Sciatic nerve (tissue), 2 donors: ENCODE data around the gene DUSP5. TPM values are rescaled to one million over a fixed set of nuclear protein-coding genes. Genes with fewer than 3 reads are reported as not detected.

Experiments used
- ATAC-seq: fragments of 200-7000 bp; cut with Tn5 transposase; one replicate; pipeline ENCODE4 v1.9.1; 2020; ENCODE audit warnings: mild to moderate bottlenecking, moderate library complexity
- DNase-seq: peaks from one replicate; pipeline ENCODE4 v3.0.0-alpha.2; 2020; ENCODE audit warnings: low spot score
- intact Hi-C: fragments of 100-400 bp; cut with DNase I; formaldehyde crosslinking; loops from one replicate; pipeline ENCODE4 v1.14.2; 2022
- total RNA-seq: library from RNA; stranded (reverse); fragmentation: NEBNext Ultra II Directional; extraction: Animal tissue kit (Norgen Biotek cat#: 25700); gene quantifications from one replicate; pipeline ENCODE4 v1.2.1, GENCODE V29; 2021
- donor health status: DM: no; HTN: no; CAD: no.
- donor health status: DM: no; HTN: no; CAD: no.

DUSP5 gene
- total RNA-seq, 1 donor from 2014 or later = 53.5 TPM

DNA sequence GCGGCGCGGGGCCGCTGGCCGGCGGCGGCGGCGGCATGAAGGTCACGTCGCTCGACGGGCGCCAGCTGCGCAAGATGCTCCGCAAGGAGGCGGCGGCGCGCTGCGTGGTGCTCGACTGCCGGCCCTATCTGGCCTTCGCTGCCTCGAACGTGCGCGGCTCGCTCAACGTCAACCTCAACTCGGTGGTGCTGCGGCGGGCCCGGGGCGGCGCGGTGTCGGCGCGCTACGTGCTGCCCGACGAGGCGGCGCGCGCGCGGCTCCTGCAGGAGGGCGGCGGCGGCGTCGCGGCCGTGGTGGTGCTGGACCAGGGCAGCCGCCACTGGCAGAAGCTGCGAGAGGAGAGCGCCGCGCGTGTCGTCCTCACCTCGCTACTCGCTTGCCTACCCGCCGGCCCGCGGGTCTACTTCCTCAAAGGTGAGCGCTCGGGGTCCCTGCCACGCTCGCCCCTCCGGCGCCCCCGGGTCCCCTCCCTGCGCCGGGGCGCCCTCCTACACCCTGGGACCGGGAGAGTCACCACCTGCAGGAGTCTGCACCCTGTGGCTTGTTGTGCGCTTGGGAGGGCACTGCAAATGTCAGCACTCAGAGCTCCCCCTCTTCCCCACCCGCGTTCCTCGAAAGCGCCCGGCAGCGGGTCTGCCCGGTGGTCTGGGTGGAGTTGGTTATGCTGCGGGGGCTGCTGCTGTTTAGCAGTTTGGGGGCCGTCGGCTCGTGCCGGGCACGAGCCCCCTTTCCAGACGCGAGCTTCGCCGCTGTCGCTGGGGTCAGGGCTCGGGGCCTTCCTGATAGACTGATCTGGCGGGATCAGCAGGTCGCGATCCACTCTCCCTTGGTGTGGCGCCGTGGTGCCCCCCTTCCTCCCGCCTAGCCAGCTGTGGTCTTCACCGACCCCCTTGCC, 627 bp downstream of the DUSP5 start:
- peak; percentile 74 for DNase-seq
- intact Hi-C loops = no loop called here
- ATAC-seq = no peak

DNA sequence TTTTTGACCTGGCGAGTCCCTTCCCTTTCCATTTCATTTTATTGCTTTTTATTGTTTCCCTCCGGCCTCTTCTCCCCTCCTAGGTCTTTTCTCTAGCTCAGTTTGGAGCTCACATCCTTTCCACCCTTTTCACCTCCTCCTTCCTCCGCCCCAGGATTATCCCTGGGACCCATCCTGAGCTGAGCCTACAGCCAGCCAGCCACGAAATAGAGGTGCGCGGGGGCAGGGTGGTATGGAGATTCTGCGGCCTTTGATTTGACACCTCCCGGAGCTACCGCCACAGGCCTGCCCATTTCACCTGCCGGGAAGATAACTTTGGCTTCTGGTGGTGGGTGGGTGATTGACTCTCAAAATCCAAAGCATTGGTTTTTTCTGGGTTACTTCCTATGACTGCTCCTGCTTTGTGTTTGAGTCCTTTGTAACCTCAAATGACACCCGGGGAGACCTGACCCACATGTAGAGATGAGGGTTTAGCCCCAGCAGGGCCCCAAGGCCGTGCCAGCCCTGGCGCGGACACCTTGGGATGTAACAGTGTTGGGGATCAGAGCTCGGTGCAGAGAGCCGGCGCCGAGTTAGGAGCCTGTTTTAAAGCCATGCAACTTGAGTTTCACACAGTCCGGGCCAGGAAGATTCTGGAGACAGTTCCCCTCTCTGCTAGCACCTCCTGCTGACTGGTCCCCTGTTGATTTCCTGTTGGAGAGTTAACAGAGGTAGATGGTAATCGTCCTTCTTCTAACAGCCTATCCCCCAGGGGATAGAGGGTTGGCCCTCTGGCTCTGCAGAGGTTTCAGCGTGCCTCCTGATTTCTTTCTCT, 1.5 kb downstream of the DUSP5 start:
- DNase-seq = peak; percentile 61
- intact Hi-C loops = no loop called here
- ATAC-seq = no peak

DNA sequence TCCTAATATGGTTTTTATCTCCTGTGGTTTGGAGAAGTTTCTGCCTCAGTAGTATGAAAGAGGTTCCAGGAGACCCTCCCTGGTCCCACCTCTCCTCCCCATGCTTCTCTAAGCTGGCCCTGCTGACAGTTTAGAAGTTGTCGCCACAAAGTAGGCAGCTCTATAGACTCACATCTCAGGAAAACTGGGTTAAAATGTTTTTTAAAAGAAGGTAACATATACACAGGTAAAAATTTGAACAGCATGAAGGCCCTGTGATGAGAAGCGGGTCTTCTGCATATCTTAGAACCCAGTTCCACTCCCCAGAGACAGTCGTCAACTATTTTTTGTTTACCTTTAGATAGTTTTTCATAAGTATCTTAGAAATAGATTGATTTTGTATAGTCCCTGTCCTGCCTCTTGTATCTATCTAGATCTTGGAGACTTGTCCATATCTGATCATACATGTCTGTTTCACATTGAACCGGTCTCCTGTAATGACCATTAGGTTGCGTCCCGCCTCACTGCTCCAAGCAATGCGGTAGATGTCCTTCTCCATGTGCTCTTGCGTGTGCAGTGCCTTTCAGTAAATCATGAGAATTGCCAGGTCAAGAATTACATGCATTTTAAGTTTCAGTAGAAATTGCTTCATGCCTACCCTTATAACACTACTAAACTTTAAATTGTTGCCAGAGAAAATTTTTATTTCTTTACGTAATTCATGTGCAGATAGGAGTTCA, 2.2 kb downstream of the DUSP5 start:
- no peak for ATAC-seq
- DNase-seq = no peak
- intact Hi-C loops = no loop called here

DNA sequence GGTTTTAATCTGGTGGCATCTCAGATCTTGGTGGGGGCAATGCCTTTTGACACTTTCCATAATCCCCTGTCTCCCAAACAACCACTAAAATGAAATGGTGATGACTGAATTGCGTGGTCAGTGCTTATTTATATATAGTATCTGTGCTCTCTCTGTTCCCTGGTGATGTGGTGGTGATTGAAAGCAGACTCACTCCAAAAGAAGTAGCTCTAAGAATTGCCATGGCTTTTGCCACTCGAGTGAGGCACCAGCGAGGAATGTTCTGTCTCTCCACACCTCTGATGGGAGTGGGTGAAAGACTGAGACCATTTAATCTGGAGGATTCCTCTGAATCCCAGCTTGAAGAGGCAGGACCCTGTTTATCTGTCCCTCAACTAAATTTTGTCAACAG, 2.8 kb downstream of the DUSP5 start:
- intact Hi-C loops = no loop called here
- DNase-seq (no peak), ATAC-seq (no peak)

DNA sequence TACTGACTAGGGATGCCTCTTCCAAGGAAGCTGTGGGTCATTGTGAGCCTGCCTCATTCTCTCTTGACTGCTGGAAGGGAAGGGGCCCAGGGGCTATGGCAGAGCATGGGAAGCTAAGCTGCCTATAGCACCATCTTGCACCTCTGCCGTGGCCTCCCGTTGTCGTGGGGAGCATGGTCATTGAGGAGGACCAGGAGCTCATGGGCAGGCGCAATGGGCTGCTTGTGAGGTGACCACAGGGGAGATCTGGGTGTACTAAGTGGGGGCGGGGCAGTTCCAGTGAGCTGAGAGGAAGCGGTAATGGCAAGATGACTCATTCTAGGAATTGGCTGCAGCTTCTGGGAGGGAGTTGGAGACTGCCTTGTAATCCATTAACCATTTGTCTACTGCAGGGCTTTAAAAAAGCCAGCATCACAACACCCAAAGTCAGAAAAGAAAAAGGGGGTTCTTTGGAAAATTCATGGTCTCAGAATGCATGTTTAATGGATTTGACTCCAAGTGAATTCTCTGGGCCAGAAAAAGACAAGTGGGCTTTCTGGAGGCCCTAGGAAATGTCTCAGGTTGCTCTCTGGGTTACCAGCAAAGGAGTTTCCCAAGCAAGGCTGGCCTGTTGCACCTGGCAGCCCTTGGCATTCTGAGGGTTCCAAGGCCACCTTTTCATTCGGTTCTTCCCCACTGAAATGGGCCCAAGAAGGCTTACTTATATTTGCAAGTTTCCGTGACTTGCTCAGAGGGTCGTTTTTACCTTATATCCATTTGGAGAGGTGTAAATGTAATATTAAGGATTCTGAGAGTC, 3.6 kb downstream of the DUSP5 start:
- DNase-seq = peak; percentile 91
- ATAC-seq = peak; percentile 67
- intact Hi-C loops = no loop called here

- intact Hi-C loops = no loop called here
- ATAC-seq = no peak
- DNase-seq = no peak
These were observed 4.6 kb downstream of the DUSP5 start for GRCh38 chr10:110502072-110502845.

DNA sequence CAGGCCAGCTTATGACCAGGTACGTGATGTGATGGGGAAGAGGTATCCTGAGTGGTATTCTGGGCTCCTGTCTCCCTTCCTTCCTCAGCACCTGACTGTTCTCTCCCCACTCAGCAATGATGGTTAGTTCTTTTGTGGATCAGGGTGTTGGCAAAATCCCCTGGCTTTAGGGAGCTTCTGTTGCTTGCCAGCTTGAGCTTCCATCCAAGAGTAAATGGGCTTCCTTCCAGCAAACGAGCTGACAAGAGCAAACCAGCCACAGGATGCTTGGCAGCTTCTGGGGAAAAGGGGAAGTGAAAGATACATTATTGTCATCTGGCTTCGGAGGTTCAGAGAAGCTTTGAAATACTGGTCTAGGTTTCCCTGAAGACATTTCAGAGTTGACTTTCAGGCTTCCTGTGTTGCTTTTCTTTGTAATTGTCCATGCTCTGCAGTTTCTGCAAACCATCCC, 5.2 kb downstream of the DUSP5 start:
- DNase-seq (no peak), ATAC-seq (peak; percentile 33)
- intact Hi-C loops = no loop called here

DNA sequence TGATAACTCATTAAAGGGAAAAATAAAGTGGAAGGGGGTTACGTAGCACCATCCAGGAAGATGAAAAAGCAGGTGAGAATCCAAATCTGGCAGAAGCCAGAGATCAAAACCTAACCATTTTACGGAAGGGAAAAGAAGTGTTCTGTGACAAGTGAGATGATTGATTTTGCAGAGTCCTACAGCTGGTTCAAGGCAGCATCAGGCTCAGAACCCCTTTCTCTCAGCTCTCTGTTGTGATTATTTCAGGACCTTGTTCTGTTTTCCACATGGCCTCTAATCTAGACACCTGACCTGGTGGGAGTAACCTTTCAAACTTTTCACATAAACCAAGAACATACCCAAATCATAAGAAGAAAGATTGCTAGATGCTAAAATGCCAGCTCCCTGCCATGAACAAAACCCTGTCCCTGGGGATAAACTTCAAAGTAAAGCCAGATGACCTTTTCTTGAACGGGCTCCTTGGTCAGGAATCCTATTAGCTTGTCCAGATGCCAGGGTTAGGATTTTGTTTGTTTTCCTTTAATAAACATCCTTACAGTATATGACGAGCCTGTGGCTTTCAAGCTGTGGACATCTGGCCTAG, 5.9 kb downstream of the DUSP5 start:
- intact Hi-C loops = no loop called here
- ATAC-seq = no peak
- DNase-seq = no peak

DNA sequence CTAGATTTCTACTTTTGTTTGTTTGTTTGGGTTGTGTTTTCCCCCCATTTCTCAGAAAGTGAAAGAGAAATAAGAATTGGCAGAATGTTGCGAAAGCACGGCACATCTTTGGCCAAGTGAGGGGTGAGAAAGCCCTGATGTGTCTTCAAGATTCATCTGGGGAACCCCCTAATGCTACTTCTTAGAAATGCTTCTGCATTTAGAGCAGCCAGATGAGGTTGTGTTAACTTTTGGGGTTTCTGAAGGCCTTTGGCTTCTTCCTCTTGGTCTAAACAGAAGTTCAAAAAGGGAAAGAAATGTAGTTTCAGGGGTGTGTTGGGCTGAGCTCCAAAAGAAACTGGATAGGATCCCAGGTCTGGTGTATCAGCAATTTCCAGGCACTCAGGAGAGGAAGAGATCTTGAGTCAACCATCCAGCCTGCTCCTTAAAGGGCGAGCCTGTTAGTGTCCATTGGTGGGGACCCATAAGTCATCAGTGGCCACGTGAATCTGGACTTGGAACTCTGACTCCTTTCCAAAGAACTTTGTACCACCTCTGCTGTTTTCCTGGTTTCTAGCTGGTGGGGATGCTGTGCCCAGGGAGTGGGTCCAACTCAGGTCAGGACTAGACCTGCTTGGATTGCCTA, 6.5 kb downstream of the DUSP5 start:
- ATAC-seq = peak; percentile 86
- DNase-seq = no peak
- intact Hi-C loops = no loop called here

- ATAC-seq (no peak), DNase-seq (no peak)
- intact Hi-C loops = no loop called here
These were observed 7.5 kb downstream of the DUSP5 start for GRCh38 chr10:110505130-110505770.

- DNase-seq (no peak), ATAC-seq (no peak)
- intact Hi-C loops = no loop called here
These were observed 8.7 kb downstream of the DUSP5 start for GRCh38 chr10:110506448-110506847.

- DNase-seq (no peak), ATAC-seq (no peak)
- intact Hi-C loops = no loop called here
These were observed 9.6 kb downstream of the DUSP5 start for GRCh38 chr10:110507346-110507745.

- intact Hi-C loops = no loop called here
- DNase-seq = no peak
- no peak for ATAC-seq
These were observed 10.6 kb downstream of the DUSP5 start for GRCh38 chr10:110508159-110508788.

DNA sequence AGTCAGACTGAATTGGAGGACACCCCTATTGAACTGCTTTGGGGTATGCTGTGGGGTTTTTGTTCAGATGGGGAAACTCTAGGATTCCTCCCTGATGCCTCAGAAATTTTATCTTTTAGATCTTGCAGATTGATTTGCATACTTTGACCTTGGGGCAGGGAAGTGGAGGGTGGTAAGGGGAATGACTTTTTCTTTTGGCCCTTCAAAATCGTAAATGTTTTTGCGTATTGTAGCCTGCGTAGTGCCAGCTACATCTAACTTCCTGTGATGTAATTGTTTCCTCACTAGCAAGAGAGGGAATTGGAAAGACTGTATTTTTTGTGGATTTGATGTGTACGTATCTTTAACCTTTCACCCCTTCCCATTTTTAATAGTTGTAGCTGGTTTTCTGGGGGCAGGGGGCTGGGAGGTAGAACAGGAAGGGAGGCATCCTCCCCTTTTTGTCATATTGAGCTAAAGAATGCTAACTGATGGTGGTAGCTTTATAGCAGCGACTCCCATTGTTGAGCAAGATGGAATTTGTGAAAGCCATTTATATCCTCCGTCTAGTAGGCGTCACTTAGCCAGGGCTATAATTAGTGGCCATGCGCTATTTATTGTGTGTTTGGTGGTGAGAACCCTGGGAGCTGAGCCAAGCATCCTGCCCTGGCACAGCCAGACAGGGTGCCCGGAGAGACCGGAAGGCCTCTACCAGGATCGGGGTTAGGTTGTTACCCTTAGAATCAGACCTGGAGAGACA, 11.3 kb downstream of the DUSP5 start:
- intact Hi-C loops = no loop called here

GRCh38 chr10:110509560-110509959, 11.9 kb downstream of the DUSP5 start:
- intact Hi-C loops = no loop called here
- ATAC-seq (no peak), DNase-seq (no peak)

More for the DNA sequence above, 11.3 kb downstream of the DUSP5 start:
- DNase-seq (no peak), ATAC-seq (no peak)

GRCh38 chr10:110510086-110510485, 12.4 kb downstream of the DUSP5 start:
- ATAC-seq (no peak), DNase-seq (no peak)
- intact Hi-C loops = no loop called here
